DMS53 (cell line): ENCODE data around the gene ACOT7.
"Not testable (repeated sequence)": the region's sequence is repeated elsewhere in the genome, so short reads cannot be mapped to it uniquely, and the experiment has no call there.

Source experiments
- DNase-seq: peaks from one replicate; lab custom pipeline; 2025; lab: John Stamatoyannopoulos, UW

The ACOT7 gene

DNA sequence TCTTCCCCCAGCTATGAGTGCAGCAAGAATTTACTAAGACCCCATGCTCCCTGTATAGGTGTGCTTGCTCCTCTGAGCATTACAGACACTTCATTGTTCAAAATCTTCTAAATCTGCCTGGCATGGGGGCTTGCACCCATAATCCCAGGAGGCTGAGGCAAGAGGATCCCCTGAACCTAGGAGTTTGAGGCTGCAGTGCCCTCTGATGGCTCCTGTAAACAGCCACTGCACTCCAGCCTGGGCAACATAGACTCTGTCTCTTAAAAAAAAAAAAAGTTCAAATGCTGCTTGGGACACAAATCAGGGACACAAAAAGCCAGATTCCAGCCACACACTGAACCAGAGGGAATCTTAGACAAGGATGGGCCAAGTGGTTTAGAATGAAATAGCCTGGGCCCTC is 3.4 kb upstream of the ACOT7 start:
- peak; percentile 21 for DNase-seq

DNA sequence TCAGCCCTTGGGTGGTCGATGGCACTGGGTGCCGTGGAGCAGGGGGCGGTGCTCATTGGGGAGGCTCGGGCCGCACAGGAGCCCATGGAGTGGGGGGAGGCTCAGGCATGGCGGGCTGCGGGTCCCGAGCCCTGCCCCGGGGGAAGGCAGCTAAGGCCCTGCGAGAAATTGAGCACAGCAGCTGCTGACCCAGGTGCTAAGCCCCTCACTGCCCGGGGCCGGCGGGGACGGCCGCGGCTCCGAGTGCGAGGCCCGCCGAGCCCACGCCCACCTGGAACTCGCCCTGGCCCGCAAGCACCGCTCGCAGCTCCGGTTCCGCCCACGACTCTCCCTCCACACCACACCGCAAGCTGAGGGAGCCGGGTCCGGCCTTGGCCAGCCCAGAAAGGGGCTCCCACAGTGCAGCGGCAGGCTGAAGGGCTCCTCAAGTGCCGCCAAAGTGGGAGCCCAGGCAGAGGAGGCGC is 2.2 kb upstream of the ACOT7 start:
- not testable (repeated sequence) for DNase-seq

DNA sequence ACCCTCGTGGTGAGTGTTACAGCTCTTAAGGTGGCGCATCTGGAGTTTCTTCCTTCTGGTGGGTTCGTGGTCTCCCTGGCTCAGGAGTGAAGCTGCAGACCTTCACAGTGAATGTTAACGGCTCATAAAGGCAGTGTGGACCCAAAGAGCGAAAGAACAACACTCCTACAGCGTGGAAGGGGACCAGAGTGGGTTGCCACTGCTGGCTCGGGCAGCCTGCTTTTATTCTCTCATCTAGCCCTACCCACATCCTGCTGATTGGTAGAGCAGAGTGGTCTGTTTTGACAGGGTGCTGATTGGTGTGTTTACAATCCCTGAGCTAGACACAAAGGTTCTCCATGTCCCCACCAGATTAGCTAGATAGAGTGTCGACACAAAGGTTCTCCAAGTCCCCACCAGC is 1.6 kb upstream of the ACOT7 start:
- not testable (repeated sequence) for DNase-seq

DNA sequence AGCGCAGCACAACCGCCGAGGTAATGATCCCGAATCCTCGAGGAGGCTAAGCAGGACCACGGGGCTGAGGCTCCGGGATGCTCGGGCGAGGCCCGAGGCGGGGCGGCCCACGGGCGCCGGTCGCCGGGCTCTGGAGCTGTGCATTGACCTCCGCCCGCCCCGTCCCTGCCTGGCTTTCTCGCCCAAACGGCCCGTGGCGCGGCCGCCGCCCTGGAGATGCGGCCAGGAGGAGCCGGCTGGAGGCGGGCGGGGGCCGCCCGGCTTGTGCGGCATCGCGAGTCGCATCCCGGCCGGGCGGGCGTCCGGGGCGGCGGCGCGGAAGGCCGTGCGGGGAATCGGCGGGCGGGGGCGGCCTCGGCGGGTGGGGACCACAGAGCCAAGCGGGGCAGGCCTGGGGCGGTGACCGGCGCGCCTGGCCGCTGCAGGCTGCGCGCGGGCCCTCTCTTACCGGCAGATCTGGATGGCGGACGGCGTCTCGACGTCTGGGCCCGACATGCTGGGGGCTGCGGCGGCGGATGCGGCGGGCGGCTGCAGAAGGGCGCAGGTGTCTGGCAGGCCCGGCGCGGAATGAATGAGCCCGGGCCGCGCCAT is 663 bp downstream of the ACOT7 start:
- DNase-seq = peak; percentile 76

DNA sequence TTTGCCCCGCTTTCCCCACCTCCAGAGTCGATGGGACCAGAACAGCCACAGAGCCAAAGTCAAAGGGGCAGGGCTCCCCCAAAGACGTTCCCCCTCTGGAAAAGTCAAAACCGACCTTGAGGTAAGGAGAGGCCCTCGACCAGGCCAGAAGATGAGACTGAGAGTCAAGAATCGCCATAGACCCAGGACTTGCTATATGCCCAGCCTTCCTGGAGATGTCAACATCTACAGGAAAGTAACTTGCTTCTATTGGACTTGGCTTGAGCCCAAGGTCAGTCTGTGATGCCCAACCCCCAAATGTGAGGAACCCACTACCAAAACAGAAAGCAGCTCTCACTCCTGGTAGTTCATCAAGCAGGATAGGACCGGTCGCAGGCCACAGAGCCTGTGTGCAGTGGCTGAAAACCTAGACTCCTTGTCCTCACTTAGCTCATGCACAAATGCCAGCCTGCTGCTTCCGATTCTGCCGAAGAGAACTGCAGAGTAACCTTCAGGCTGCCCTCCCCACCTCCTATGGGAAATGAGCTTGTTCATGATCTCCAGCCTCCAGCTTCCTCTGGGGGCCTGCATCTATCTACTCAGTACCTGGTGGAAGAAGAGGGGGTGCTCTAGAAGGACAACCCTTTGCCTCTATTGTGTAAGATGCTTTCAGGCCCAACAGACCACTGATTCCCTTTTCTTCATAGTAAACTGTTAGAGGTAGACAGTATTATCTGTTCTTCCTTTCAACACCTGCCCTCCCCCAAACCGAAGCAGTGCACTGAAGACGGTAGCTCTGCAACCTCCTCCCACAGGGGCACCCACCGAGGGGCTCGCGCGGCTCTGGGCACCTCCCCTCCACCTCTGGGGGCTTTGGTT is 1.4 kb downstream of the ACOT7 start:
- peak; percentile 58 for DNase-seq

DNA sequence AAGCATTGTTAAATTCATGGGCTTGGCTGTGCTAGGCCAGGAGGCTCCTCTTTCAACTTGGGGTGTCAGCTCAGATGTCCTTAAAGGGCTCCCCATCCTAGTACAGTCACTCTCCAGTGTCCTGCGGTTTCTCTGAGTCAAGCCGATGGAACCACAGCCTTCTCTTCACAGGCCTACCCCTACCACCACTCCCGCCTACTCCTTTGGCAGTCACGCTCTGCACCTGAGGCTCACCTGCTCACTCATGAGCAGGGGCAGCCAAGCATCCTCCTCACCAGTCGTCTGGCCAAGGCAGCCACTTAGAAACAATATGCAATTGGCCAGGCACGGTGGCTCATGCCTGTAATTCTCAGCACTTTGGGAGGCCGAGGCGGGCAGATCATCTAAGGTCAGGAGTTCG is 3.6 kb downstream of the ACOT7 start:
- DNase-seq = no peak

DNA sequence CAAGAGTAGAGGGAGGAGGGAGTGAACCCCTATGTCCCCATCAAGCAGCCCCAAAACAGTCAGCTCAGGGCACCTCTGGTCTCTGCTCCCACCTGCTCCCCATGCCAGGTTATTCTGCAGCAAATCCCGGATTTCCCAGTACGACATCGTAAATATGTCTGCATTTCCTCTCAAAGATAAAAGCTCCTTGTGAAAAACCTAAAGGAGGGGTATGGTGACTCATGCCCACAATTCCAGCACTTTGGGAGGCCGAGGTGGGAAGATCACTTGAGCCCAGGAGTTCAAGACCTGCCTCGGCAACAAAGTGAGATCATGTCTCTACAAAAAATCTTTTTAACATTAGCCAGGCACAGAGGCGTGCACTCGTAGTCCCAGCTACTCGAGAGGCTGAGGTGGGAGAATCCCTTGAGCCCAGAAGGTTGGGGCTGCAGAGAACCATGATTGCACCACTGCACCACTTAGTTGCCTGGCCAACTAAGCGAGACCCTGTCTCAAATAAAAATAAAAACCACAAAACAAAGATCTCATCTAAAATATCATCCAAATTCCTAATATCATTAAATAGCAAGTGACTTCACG is 7.1 kb downstream of the ACOT7 start:
- no peak for DNase-seq

DNA sequence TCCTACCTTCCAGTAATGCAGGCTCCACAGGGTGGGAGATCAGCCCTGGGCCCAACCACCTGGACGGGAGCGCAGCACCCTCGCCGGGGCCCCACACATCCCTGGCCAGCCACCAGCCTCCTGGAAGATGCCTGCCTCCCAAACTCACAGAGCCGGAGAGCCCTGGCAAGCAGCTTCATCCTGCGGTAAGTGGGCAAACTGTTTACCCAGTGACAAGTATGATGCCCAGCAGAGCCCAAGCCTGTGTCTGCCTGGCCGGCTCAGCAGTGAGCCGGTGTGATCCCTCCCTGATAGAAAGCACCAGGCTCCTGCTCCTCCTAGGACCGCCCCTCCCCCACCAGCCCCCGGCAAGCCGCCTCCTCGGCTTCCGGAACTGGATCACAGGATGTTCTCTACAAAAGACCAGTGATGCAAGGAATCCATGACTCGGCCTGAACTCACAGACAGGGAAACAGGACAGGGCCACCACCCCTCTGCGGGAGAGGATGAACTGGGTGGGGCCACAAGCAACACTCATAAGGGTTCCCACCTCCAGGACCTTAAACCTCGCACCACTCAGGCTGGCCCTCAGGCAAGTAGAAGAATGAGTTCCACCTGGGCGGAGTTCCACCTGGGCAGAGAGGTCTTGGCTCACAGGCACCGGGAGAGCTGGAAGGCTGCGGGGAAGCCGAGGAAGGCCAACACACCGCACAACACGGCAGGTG is 7.9 kb downstream of the ACOT7 start:
- DNase-seq = no peak

DNA sequence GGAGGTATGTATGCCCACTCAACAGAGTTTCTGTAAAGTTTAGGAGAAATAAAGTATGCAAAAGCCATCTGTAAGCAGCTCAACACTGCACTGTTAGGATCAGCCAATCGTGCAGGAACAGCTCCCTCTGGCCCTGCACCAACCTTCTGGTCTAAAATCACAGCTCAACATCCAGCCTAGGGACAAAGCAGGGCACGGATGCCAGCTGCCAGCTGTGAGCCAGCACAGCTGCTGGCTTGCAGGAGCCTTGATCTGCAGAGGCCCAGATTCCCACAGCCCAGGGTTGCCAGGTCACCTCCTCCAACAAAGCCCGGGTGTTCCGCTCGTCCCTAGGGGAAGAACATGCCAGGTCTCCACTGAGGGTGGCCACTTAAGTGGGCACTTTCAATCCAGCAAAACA is 8.6 kb downstream of the ACOT7 start:
- DNase-seq = no peak

DNA sequence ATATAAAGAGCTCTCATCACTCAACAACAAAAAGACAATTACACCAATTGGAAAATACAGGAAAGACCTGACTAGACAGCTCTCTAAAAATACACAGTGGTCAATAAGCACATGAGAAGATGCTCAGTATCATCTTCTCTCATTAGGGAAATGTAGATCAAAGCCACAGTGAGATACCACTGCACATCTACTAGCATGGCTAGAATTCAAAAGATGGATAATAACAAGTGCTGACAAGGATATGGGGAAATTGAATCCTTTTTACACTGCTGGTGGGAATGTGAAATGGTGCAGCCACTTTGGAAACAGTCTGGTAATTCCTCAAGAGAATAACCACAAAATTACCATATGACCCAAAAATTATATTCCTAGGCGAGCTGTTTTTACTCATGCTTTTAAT is 9.4 kb downstream of the ACOT7 start:
- no peak for DNase-seq

DNA sequence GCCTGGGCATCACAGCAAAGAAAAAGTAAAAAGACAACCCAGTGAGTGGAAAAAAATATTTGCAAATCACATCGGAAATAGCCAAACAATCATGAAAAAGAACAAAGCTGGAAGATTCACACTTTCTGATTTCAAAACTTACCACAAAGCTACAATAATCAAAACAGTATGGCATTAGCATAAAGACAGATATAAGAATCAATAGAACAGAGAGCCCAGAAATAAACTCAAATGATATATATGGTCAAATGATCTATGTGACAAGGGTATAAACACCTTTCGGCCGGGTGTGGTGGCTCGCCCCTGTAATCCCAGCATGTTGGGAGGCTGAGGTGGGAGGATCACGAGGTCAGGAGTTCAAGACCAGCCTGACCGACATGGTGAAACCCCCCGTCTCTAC is 13.5 kb downstream of the ACOT7 start:
- no peak for DNase-seq

DNA sequence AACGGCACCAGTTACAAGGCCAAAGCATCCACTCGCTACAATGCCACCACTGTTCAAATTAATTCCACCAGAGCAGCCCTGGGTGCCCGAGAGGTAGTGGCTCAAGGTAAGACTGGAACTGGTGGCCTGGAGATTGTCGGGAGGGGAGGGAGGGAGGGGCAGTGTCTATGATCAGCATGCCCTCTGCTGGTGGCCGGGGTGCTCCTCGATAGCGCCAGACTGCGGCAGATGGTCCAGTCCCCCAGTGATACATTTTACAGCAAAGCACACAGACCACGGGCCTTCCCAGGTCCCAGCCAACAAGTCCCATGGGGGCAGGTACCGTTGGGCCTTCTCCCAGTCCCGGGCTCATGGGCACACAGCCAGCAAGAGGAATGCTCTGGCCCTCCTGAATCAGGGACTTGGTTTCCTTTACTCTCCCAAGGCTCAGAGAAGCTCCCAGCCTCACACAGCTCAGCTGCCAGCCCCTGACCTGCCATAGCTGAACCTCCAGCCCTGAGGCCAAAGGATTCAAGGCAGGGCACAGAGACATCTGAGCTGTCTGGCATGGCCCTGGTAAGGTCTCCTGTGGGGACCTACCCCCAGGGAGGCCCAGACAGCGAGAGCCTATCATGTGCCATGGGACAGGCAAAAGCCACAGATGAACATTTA is 15.3 kb downstream of the ACOT7 start:
- peak; percentile 24 for DNase-seq

DNA sequence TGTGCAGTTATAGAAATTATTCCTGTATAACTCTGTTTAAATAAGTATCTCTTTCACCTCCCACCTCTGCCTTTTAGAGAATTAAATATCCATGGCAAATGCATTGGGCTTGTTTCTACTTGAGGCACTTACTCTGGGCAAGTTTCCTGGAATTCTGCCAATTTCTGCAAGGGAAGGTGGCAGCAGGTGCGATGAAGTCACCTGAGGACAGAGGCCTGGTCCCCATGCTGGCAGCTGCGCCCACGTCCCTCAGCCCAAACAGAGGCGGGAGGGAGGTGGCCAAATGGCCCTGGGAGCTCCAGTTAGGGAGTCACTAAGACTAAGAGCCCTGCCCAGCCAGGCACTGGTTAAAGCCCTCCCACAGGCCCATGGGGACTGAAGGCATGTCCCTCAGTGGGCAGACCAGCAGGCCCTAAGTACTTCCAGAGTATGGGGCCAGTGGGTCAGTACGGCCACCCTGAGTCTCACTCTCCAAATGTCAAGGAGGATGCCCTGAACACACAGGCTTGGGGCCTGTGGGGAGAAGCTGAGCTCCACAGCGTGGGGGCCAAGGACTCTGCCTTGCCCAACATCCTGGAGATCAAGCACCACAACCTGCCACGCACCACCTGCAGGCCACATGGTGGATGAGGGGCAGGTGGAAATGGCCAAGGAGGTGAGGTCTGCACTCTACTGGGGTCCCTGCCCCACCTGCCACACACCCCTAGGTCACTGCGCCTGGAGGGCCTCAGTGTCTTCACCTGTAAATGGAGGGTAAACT is 19.4 kb downstream of the ACOT7 start:
- DNase-seq = peak; percentile 94

DNA sequence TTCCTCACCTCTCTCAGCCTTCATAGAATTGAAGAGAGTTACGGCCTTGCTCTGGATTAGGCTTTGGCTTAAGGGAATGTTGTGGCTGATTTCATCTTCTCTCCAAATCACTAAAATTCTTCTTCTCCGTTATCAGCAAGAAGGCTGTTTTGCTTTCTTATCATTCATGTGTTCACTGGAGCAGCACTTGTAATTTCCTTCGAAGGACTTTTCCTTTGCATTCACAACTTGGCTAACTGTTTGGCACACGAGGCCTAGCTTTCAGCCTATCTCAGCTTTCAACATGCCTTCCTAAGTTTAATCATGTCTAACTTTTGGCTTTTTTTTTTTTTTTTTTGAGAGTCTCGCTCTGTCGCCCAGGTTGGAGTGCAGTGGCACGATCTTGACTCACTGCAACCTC is 21.3 kb downstream of the ACOT7 start:
- not testable (repeated sequence) for DNase-seq

DNA sequence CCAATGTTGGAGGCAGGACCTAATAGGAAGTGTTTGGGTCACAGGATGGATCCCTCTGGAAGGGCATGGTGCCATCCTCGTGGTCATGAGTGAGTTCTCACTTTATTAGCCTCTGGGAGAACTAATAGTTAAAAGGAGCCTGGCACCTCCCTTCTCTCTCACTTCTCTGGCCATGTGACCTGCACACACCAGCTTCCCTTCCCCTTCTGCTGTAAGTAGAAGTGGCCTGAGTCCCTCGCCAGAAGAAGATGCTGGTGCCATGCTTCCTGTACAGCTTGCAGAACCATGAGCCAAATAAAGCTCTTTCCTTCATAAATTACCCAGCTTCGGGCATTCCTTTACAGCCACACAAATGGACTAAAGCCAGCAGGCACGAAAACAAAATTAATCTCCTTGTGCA is 23.6 kb downstream of the ACOT7 start:
- DNase-seq = no peak

DNA sequence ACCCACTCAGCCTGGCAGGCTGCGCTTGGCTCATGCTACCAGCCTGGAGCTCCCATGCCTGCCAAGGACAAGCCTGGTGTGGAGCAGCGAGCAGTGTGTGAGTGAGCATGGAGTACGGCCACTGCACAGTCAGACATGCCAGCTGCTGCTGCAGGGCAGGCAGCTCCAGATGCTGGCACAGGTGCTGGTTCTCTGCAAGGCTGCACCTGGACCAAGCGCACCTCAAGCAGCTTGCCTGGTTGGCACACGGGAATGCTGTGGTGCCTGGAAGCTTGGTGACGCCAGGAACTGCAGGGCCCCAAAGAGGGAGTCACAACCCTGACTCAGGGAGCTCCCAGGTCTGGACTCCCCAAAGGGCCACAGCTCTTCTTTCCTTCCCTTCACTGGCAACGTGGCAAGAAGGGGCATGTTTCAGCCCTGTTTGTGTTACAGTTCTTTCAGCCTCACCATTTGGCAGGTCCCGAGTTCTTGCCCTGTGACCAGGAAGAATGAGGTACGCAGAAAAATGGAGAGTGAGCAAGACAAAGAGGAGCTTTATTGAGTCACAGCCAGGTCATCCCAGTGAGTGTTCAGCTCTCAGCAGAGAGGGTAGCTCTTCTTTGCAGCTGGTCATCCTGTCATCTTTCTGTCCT is 26.1 kb downstream of the ACOT7 start:
- no peak for DNase-seq

DNA sequence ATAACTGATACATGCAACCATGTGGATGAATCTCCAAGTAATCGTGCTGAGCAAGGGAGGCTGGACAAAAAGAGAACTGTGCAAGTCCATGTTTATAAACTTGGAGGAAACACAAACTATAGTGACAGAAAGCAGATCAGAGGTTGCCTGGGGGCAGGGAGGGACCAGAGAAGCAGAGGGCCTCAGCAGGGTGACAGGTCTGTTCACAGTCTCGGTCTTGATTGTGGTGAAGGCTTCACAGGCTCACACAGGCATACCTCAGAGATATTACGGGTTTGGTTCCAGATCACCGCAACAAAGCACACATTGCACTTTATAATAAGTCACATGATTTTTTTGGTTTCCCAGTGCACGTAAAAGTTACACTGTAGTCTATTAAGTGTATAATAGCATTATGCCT is 28.5 kb downstream of the ACOT7 start:
- DNase-seq = no peak

DNA sequence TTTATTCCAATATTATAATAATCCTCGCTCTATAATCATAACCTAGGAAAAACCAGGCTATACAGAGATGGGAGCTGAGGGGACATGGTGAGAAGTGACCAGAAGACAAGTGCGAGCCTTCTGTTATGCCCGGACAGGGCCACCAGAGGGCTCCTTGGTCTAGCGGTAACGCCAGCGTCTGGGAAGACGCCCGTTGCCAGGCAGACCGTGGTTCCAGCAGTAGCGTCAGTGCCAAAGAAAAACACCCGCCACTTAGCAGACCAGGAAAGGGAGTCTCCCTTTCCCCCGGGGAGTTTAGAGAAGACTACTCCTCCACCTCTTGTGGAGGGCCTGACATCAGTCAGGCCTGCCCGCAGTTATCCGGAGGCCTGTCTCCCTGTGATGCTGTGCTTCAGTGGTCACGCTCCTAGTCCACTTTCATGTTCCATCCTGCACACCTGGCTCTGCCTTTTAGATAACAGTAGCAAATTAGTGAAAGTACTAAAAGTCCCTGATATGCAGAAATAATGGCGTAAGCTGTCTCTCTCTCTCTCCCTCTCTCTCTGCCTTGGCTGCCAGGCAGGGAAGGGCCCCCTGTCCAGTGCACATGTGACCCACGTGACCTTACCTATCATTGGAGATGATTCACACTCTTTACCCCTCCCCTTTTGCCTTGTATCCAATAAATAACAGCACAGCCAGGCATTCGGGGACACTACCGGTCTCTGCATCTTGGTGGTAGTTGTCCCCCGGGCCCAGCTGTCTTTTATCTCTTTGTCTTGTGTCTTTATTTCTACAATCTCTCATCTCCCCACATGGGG is 30.3 kb downstream of the ACOT7 start:
- DNase-seq = peak; percentile 77

DNA sequence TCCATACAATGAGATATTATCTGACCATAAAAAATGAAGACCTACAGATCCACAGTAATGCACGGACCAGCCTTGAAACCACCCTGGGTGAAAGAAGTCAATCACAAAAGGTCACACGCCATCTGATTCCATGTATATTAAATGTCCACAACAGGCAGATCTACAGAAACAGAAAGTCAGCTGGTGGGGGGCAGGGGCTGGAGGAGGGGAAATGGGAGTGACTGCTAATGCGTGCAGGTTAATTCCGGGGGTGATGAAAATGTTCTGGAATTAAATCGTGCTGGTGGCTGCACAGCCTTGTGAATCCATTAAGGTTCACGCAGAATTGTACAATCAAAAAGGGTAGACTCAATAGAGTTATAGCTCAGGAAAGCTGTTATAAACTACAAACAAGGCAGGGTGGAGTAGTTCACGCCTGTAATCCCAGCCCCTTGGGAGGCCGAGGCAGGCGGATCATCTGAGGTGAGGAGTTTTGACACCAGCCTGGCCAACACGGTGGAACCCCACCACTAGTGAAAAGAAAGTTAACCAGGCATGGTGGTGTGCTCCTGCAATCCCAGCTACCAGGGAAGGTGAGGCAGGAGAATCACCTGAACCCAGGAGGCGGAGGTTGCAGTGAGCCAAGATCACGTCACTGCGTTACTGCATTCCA is 32.3 kb downstream of the ACOT7 start:
- no peak for DNase-seq
